HCT116 (cell line): Measurements from ENCODE around the gene RAB19. TPM values are rescaled to one million over a fixed set of nuclear protein-coding genes. Genes with fewer than 3 reads are reported as not detected.

Experiments
- ATAC-seq: fragments of 200-7000 bp; cut with Tn5 transposase; 2 replicates; pipeline ENCODE4 v1.9.1; 2020; ENCODE audit warnings: mild to moderate bottlenecking, moderate library complexity
- BruUV-seq: library from RNA; stranded (reverse); fragments of 400-500 nt; replicated peaks from 2 replicates; lab custom pipeline; 2021; lab: Mats Ljungman, UMichigan
- CTCF ChIA-PET: fragments of 300-600 bp; sonication (Branson Sonifier 250); formaldehyde crosslinking; loops from one replicate; lab custom pipeline; 2021; ENCODE audit warnings: antibody characterized with exemption; lab: Charles Lee
- POLR2A ChIA-PET: fragments of 300-600, 350-600 bp; sonication (Branson Sonifier 250); formaldehyde crosslinking; loops from one replicate; lab custom pipeline; 2021; ENCODE audit warnings: antibody characterized with exemption; lab: Charles Lee
- RAD21 ChIA-PET, 2 experiments: fragments of 300-600 bp; sonication (Branson Sonifier 250); formaldehyde crosslinking; loops; one replicate each; lab custom pipeline; 2023; ENCODE audit warnings: low total read pairs in 2 of 2; ENCODE audit not compliant: uncharacterized antibody in 2 of 2, unreplicated experiment in 2 of 2, low non-redundant PET in 1 of 2; lab: Charles Lee
- DNase-seq: peaks from one replicate; pipeline ENCODE4 v3.0.0-alpha.2; 2010; ENCODE audit warnings: low read depth, low spot score
- H2AFZ ChIP-seq: fragments of 200-600 bp; shearing (Covaris generic), sonication (generic); 2 replicates; pipeline ENCODE4 v1.6.1; 2017; ENCODE audit warnings: low read depth, mixed run types, mixed read lengths, antibody characterized with exemption, low read length; ENCODE audit not compliant: poor library complexity, severe bottlenecking
- H3K27ac ChIP-seq: 2 replicates; pipeline ENCODE4 v1.5.1; 2012; ENCODE audit warnings: low read depth, low read length
- H3K27me3 ChIP-seq: fragments of 200-600 bp; sonication (generic); 2 replicates; pipeline ENCODE4 v1.6.1; 2016; ENCODE audit warnings: mixed run types, low read length, mixed read lengths; ENCODE audit not compliant: insufficient read depth
- H3K36me3 ChIP-seq, 2 experiments: fragments of 200-500 bp in 1 of 2; fragments of 200-600 bp in 1 of 2; sonication (Bioruptor generic) in 1 of 2; sonication (generic) in 1 of 2; 2 replicates each; pipeline versions ENCODE4 v1.5.1 to v1.6.1; 2014 to 2016; ENCODE audit warnings: low read length in 2 of 2, inconsistent platforms in 1 of 2, mixed read lengths in 1 of 2, mixed run types in 1 of 2; ENCODE audit not compliant: insufficient read depth in 2 of 2, control insufficient read depth in 1 of 2
- H3K4me1 ChIP-seq, 2 experiments: fragments of 200-600 bp in 1 of 2; sonication (generic) in 1 of 2; 2 replicates each; pipeline versions ENCODE4 v1.5.1 to v1.6.1; 2012 to 2017; ENCODE audit warnings: low read length in 2 of 2, inconsistent platforms in 1 of 2, mild to moderate bottlenecking in 1 of 2, mixed read lengths in 1 of 2, mixed run types in 1 of 2, moderate library complexity in 1 of 2; ENCODE audit not compliant: insufficient read depth in 2 of 2, control insufficient read depth in 1 of 2
- H3K4me2 ChIP-seq: fragments of 200-600 bp; sonication (generic); 2 replicates; pipeline ENCODE4 v1.6.1; 2017; ENCODE audit warnings: mixed run types, low read length, mixed read lengths
- H3K4me3 ChIP-seq, 2 experiments: fragments of 200-600 bp in 1 of 2; sonication (generic) in 1 of 2; replicated peaks in 1 of 2; 2 replicates each; pipeline ENCODE4 v1.5.1; 2011 to 2016; ENCODE audit warnings: low read length in 2 of 2, control low read depth in 1 of 2, low read depth in 1 of 2, mild to moderate bottlenecking in 1 of 2, mixed read lengths in 1 of 2, mixed run types in 1 of 2
- H3K79me2 ChIP-seq: fragments of 200-600 bp; sonication (generic); 2 replicates; pipeline ENCODE4 v1.6.1; 2017; ENCODE audit warnings: mild to moderate bottlenecking, mixed run types, low read length, moderate library complexity, mixed read lengths; ENCODE audit not compliant: insufficient read depth
- H3K9ac ChIP-seq: fragments of 200-600 bp; sonication (generic); 2 replicates; pipeline ENCODE4 v1.6.1; 2016; ENCODE audit warnings: low read length, mixed read lengths
- H3K9me2 ChIP-seq: fragments of 200-600 bp; sonication (generic), shearing (Covaris generic); 2 replicates; pipeline ENCODE4 v1.6.1; 2017; ENCODE audit warnings: mixed run types, mild to moderate bottlenecking, moderate library complexity; ENCODE audit not compliant: insufficient read depth
- H3K9me3 ChIP-seq, 2 experiments: fragments of 200-500 bp in 1 of 2; fragments of 200-600 bp in 1 of 2; sonication (Bioruptor generic) in 1 of 2; sonication (generic) in 1 of 2; 2 replicates each; pipeline ENCODE4 v1.6.1; 2014 to 2017; ENCODE audit warnings: low read length in 2 of 2, mixed read lengths in 2 of 2, inconsistent platforms in 1 of 2, low read depth in 1 of 2, mild to moderate bottlenecking in 1 of 2, mixed run types in 1 of 2, moderate library complexity in 1 of 2; ENCODE audit not compliant: control insufficient read depth in 1 of 2, insufficient read depth in 1 of 2
- H4K20me1 ChIP-seq: fragments of 200-600 bp; sonication (generic), shearing (Covaris generic); 2 replicates; pipeline ENCODE4 v1.6.1; 2017; ENCODE audit warnings: mixed run types, mild to moderate bottlenecking, moderate library complexity; ENCODE audit not compliant: insufficient read depth
- CBX3 ChIP-seq: IDR thresholded peaks from 2 replicates; pipeline ENCODE4 v1.6.1; 2012; ENCODE audit warnings: low read depth
- CTCF ChIP-seq, 3 experiments: fragments of 200-600 bp in 1 of 3; sonication (generic) in 1 of 3; IDR thresholded peaks in 2 of 3; conservative IDR thresholded peaks in 1 of 3; 2 replicates each; pipeline ENCODE4 v1.5.1; 2012 to 2017; ENCODE audit warnings: low read depth in 2 of 3, low read length in 2 of 3, antibody characterized with exemption in 1 of 3, borderline replicate concordance in 1 of 3, control low read depth in 1 of 3, mild to moderate bottlenecking in 1 of 3, mixed read lengths in 1 of 3, mixed run types in 1 of 3, moderate library complexity in 1 of 3; ENCODE audit not compliant: insufficient read depth in 1 of 3
- EGR1 ChIP-seq: IDR thresholded peaks from 2 replicates; pipeline ENCODE4 v1.6.1; 2012; ENCODE audit warnings: low read depth
- ELF1 ChIP-seq: IDR thresholded peaks from 2 replicates; pipeline ENCODE4 v1.6.1; 2012; ENCODE audit warnings: low read depth, borderline replicate concordance
- EZH2 ChIP-seq: fragments of 200-600 bp; sonication (generic); IDR thresholded peaks from 2 replicates; pipeline ENCODE4 v1.6.1; 2017; ENCODE audit warnings: antibody characterized with exemption, mixed run types
- EZH2phosphoT487 ChIP-seq: fragments of 200-600 bp; IDR thresholded peaks from 2 replicates; pipeline ENCODE4 v1.6.1; 2018; ENCODE audit warnings: antibody characterized with exemption, borderline replicate concordance
- JUND ChIP-seq: IDR thresholded peaks from 2 replicates; pipeline ENCODE4 v1.6.1; 2012
- POLR2A ChIP-seq: IDR thresholded peaks from 2 replicates; pipeline ENCODE4 v1.7.0; 2011; ENCODE audit warnings: borderline replicate concordance; ENCODE audit not compliant: insufficient read depth, insufficient read length; ENCODE audit errors: extremely low read depth
- POLR2AphosphoS5 ChIP-seq: IDR thresholded peaks from 2 replicates; pipeline ENCODE4 v1.6.1; 2011; ENCODE audit warnings: mild to moderate bottlenecking, low read depth, low read length, moderate library complexity
- RAD21 ChIP-seq: IDR thresholded peaks from 2 replicates; pipeline ENCODE4 v1.6.1; 2012; ENCODE audit warnings: low read depth, mild to moderate bottlenecking
- SIN3A ChIP-seq: IDR thresholded peaks from 2 replicates; pipeline ENCODE4 v1.6.1; 2012; ENCODE audit warnings: low read depth
- SP1 ChIP-seq: IDR thresholded peaks from 2 replicates; pipeline ENCODE4 v1.6.1; 2012; ENCODE audit warnings: low read depth
- SRF ChIP-seq: IDR thresholded peaks from 2 replicates; pipeline ENCODE4 v1.6.1; 2012; ENCODE audit warnings: low read depth
- TCF7L2 ChIP-seq: IDR thresholded peaks from 2 replicates; pipeline ENCODE4 v1.7.0; 2011; ENCODE audit warnings: borderline replicate concordance, inconsistent platforms; ENCODE audit not compliant: insufficient read depth, insufficient read length; ENCODE audit errors: extremely low read depth
- YY1 ChIP-seq: IDR thresholded peaks from 2 replicates; pipeline ENCODE4 v1.6.1; 2011; ENCODE audit warnings: low read length, low read depth, moderate library complexity, mild to moderate bottlenecking; ENCODE audit not compliant: insufficient replicate concordance; ENCODE audit errors: extremely low read depth
- ZBTB33 ChIP-seq: IDR thresholded peaks from 2 replicates; pipeline ENCODE4 v1.6.1; 2011; ENCODE audit warnings: mild to moderate bottlenecking, low read length, moderate library complexity; ENCODE audit not compliant: insufficient replicate concordance; ENCODE audit errors: extremely low read depth
- intact Hi-C: fragments of 100-400 bp; cut with micrococcal nuclease; formaldehyde crosslinking; loops from 2 replicates; pipeline ENCODE4 v1.10.0; 2022
- total RNA-seq: library from RNA; stranded (reverse); gene quantifications from one replicate; pipeline ENCODE4 v1.2.1, GENCODE V29; 2021; ENCODE audit not compliant: unreplicated experiment
- TF ChIP-seq, protein P1 (sequence below): IDR thresholded peaks from 2 replicates; pipeline ENCODE4 v1.6.1; 2012; ENCODE audit warnings: low read depth
- TF ChIP-seq, protein P2 (sequence below): IDR thresholded peaks from 2 replicates; pipeline ENCODE4 v1.6.1; 2012
- TF ChIP-seq, protein P3 (sequence below): IDR thresholded peaks from 2 replicates; pipeline ENCODE4 v1.6.1; 2012

Gene RAB19
- total RNA-seq, 1 experiment from 2014 or later: 2.6 TPM

DNA sequence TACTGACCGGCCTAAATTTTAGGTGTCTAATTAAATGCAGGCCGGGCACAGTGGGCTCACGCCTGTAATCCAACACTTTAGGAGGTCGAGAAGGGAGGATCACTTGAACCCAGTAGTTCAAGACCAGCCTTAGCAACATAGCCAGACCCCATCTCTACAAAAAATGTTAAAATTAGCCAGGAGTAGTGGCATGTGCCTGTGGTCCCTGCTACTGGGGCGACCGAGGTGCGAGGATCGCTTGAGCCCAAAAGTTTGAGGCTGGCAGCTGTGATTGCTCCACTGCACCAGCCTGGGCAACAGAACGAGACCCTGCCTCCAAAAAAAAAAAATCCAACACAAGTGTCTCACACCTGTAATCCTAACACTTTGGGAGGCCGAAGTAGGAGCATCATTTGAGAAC, 5.0 kb upstream of the RAB19 start:
- peak overlapping the region; percentile 95; the same call in 1 of the 2 replicates for H3K9ac ChIP-seq
- intact Hi-C loops: no loop called here
- peaks cover 14 to 27% of the 10 kb centered on the region in 2 experiments for H3K4me1 ChIP-seq
- no peaks in the 10 kb centered on the region for H4K20me1 ChIP-seq
- H3K36me3 ChIP-seq: no peaks in the 10 kb centered on the region; a peak in 1 of 4 replicates
- ChIA-PET RAD21 (interaction anchor here (0.7 kb wide), 2 partner anchors 43 to 655 kb away, joined by 6 to 8 read pairs; no protein-coding TSS in a partner anchor), CTCF (interaction anchor here (0.8 kb wide), 1 partner anchor 45 kb away, joined by 3 read pairs; no protein-coding TSS in a partner anchor), POLR2A (interaction anchor here (0.7 kb wide), 2 partner anchors 14 to 257 kb away, joined by 4 read pairs; no protein-coding TSS in a partner anchor)
- peak overlapping the region; percentile 85 to 99 for H3K4me3 ChIP-seq
- peak overlapping the region; percentile 78 for H2AFZ ChIP-seq
- TSS peak; percentile 43 for BruUV-seq
- H3K9me2 ChIP-seq: no peaks in the 10 kb centered on the region
- H3K79me2 ChIP-seq: peaks cover 43% of the 10 kb centered on the region
- DNase-seq: no peak
- no peak overlapping the region for H3K27ac ChIP-seq
- TF ChIP-seq, protein P1, sequence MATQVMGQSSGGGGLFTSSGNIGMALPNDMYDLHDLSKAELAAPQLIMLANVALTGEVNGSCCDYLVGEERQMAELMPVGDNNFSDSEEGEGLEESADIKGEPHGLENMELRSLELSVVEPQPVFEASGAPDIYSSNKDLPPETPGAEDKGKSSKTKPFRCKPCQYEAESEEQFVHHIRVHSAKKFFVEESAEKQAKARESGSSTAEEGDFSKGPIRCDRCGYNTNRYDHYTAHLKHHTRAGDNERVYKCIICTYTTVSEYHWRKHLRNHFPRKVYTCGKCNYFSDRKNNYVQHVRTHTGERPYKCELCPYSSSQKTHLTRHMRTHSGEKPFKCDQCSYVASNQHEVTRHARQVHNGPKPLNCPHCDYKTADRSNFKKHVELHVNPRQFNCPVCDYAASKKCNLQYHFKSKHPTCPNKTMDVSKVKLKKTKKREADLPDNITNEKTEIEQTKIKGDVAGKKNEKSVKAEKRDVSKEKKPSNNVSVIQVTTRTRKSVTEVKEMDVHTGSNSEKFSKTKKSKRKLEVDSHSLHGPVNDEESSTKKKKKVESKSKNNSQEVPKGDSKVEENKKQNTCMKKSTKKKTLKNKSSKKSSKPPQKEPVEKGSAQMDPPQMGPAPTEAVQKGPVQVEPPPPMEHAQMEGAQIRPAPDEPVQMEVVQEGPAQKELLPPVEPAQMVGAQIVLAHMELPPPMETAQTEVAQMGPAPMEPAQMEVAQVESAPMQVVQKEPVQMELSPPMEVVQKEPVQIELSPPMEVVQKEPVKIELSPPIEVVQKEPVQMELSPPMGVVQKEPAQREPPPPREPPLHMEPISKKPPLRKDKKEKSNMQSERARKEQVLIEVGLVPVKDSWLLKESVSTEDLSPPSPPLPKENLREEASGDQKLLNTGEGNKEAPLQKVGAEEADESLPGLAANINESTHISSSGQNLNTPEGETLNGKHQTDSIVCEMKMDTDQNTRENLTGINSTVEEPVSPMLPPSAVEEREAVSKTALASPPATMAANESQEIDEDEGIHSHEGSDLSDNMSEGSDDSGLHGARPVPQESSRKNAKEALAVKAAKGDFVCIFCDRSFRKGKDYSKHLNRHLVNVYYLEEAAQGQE: no peak
- TF ChIP-seq CBX3 (no peak), EZH2 (no peak), CTCF (IDR thresholded peaks at IDR 0.05 in 2 of 3, conservative IDR thresholded peaks at IDR 0.05 in 1 of 3; ENCODE audit: borderline replicate concordance in 1 of 3, insufficient read depth in 1 of 3, low read depth in 2 of 3, low read length in 2 of 3) (no peak), TCF7L2 (no peak), SIN3A (no peak), EZH2phosphoT487 (no peak), RAD21 (no peak), JUND (no peak), POLR2A (no peak), SP1 (no peak), ELF1 (no peak), YY1 (no peak), POLR2AphosphoS5 (no peak), EGR1 (no peak), ZBTB33 (no peak), SRF (no peak)
- TF ChIP-seq, protein P2, sequence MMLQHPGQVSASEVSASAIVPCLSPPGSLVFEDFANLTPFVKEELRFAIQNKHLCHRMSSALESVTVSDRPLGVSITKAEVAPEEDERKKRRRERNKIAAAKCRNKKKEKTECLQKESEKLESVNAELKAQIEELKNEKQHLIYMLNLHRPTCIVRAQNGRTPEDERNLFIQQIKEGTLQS: no peak
- TF ChIP-seq, protein P3, sequence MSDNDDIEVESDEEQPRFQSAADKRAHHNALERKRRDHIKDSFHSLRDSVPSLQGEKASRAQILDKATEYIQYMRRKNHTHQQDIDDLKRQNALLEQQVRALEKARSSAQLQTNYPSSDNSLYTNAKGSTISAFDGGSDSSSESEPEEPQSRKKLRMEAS: no peak
- H3K27me3 ChIP-seq: no peaks in the 10 kb centered on the region
- no peaks in the 10 kb centered on the region for H3K9me3 ChIP-seq
- peak; percentile 2; the same call in 1 of the 2 replicates for ATAC-seq
- H3K4me2 ChIP-seq: peak overlapping the region; percentile 72
